NCI-H187 treated with DMSO at 0.1 percent for 48 hours (cell line): ENCODE measurements around the gene LCN12.
A peak's percentile ranks its signal among the peaks of the same experiment; 100 is the strongest.
"Not testable (repeated sequence)": the region's sequence is repeated elsewhere in the genome, so short reads cannot be mapped to it uniquely, and the experiment has no call there.

Source experiments
- DNase-seq: peaks from one replicate; lab custom pipeline; 2025; lab: John Stamatoyannopoulos, UW

Gene LCN12

DNA sequence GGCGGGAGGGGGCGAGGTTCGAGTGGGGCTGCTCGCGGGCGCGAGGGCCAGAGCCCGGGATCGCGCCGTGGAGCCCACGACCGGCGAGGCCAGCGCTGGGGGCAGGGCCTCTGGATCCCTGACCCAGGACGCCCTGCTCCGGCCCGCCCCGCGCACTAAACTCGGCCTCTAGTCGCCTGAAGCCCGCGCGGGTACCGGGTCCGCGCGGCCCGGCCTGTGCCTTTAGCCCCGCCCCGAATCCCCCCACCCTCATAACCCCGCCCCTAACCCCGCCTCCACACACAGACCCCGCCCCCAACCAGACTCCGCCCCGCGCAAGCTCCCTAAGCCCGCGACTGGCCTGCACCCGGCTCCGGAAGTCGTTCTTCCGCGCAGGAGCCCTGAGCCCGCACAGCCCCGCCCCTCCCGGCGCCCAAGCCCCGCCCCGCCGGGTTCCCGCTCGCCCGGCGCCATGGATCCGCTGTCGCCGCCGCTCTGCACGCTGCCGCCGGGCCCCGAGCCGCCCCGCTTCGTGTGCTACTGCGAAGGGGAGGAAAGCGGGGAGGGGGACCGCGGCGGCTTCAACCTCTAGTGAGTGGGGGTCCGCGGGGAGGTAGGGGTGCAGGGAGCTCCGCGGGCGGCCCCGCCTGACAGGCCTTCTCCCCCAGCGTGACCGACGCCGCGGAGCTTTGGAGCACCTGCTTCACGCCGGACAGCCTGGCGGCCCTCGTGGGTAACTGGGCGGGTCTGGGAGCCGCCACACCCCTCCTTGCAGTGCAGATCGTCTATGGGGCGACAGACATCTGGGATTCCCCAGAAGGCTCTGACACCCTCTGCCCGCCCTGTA is 40.1 kb downstream of the LCN12 start, which contains the start of gene PAXX:
PAXX (plus strand) TSS at position 430 of the 826 bp plus-strand sequence; CDS start at position 452, 22 bp downstream.
- DNase-seq, result peak; percentile 9

DNA sequence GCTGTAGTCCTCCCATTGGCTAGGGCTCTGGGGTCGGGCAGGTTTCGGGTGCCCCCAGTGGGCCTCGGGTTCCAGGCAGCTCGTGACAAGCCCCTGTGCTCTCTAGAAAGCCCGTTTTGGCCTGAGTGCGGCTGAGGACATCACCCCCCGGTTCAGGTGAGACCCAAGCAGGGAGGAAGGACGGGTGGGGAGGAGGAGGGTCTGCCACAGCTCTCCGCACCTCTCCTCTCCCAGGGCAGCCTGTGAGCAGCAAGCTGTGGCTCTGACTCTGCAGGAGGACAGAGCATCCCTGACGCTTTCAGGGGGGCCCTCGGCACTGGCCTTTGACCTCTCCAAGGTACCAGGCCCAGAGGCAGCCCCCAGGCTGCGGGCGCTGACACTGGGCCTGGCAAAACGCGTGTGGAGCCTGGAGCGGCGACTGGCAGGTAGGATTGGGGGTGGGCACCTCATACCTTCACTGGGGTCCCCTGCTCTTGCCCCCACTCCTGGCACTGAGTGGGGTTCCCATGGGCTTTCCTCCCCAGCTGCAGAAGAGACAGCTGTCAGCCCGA is 40.8 kb downstream of the LCN12 start:
- DNase-seq, result no peak

DNA sequence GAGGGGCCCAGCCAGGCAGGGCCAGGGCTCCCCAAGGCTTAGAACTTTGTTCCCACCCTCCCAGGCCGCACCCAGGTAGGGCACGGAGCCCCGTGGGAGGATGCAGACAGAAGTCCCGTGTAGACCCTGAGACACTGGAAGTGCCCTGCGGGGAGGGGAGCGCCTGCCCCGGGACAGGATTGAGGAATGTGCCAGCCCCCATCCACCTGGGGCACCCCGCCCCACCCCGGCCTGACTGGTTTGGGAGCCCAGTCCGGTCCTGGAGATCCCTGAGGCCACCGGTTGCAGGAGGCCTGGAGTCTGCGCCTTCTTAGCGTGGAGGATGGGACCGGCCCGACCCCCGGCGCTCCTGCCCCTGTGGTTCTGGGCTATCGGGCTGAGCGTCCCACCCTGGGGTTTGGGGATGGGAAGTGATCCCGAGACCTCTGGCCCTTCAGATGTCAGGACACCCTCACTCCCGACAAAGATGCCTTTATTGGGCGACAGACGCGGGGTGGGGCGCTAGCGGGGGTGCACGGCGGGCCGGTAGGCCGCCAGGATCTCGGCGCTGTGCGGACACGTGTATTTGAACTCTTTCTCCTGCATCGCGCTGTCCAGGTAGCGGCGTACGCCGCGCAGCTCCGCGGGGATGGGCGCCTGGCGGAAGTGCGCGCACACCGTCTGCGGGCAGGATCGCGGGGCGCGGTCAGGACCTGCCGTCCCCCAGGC is 42.3 kb downstream of the LCN12 start:
- no peak for DNase-seq

DNA sequence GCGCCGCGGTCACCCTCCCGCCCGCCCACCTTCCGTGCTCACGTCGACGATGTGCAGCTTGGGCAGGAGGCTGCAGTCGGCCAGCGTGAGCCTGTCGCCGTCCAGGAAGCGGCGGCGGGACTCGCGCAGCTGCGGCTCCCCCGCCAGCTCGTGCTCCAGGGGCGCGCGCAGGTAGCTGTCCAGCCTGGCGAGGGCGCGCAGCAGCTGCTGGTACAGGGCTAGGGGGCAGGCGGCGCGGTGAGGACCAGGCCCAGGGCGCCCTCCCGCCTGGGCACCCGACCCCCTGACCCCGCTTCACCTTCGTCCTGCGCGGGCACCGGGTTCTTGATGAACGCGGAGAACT is 42.8 kb downstream of the LCN12 start:
- no peak for DNase-seq

DNA sequence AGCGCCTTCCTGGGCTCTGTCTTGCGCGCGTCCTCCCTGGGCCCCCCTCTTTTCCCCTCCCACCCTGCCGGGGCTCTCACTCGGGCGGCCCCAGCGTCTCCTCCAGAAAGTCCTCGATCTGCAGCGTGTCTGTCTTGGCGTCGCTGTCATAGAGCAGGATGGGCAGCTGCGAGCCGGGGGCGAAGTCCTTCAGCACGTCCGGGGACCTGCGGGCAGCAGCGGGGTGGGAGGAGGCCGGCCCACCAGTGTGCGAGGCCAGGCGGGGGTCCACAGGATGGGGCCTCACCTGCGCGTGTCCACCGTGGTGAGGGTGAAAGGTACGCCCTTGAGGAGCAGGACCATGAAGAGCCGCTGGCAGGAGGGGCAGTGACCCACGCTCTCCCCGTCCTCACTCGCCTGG is 43.3 kb downstream of the LCN12 start:
- no peak for DNase-seq

DNA sequence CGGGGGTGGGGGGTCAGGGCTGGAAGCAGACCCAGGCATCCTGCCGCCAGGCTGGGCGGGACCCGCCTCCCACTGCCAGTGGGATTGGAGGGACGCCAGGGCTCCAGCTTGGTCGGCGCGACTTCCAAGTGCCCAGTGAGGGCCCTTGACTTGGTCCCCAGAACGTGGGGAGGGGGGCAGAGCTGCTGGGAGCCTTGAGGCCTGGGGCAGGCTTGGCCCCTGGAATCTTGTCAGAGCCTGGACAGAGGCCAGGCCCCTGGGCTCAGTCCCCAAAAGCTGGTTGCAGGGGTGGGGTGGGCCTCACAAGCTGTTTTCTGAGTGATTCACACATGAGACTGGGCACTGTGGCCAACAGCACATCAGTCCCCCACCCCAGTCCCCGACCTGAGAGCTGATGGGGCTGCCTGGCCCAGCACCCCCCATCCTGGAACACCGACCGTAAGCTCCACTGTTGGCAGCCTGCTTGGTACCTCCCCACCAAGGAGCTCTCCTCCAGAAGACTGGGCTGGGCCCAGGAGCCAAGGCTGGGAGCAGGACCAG is 43.8 kb downstream of the LCN12 start:
- no peak for DNase-seq

DNA sequence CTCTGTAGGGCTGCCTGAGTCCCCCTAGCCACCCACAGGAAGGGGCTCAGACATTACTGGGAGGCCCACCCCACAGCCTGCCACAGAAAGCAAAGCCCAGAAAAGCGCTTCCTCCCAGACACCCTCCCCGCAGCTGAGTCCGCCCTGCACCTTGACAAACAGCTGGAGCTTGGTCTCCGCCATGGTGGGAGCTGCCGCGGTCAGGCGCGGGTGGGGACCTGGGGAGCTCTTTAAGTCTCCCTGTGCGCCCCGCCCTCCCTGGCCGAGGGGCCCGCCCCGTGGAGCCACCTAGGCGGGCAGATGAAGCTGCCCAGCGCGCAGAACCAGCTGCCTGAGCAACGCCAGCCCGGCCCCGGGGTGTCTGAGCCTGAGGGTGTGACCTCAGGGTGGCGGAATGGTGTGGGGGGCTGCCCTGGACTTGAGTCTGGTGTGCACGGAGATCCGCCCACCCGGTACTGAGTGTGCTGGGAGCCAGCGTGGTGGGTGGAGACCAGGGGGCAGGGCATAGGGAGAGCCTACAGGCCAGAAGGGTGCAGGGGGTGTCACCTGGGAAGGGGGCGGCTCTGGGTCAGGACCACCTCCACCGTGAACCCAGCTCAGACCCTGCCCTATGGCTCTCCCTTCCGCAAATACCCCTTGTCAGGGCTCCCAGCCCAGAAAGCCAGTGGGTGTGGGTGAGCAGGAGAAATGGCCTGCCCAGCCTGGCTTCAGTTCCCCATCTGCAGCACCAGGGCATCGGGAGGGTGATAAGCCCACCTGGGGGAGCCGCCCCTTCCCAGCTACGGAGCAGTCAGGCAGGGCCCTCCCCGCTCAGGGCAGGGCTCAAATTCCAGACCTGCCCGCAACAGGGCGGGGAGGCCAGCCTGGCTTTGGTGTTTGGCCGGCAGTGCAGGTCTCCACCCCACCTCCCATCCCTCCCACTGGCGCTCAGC is 44.6 kb downstream of the LCN12 start, which contains the start of gene CLIC3:
CLIC3 (minus strand) TSS at position 208 of the 932 bp plus-strand sequence; CDS start at position 183, 25 bp downstream.
- DNase-seq, result no peak

DNA sequence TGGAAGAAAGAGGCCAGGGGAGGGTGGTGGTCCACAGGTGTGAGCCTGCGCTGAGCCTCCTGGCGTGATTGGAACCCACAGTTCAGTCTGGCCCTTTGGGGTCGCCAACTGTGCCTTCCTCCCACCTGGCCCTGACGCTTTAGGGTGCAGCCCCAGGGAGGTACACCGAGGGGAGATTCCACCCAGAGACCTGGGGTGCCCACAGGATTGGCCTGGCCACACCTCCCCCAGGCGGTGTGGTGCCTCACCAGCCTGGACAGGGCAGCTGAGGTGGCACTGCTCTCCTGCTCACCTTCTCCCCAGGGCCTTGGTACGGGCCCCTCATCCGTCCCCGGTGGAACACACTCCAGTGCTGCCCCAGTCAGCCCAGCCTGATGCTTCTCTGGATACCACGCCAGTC is 45.3 kb downstream of the LCN12 start:
- DNase-seq, result no peak

DNA sequence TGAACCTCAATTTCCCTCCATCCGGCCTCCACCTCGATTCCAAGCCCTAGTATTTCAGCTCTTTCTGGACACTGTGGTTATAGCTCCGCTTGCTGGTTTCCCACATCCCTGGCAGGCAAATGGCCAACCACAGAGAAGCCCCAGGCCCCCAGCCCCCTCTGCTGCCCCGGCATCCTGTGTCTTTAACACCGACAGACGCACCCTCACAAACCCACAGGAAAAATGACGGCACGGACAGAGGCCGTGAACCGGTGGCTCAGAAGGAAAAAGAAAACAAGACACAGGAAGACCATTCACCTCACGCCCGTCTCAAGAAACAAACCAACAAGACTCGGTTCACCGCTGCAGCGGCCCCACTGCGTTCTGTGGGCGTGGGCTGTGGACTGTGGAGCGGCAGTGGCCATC is 45.8 kb downstream of the LCN12 start:
- DNase-seq, result no peak

DNA sequence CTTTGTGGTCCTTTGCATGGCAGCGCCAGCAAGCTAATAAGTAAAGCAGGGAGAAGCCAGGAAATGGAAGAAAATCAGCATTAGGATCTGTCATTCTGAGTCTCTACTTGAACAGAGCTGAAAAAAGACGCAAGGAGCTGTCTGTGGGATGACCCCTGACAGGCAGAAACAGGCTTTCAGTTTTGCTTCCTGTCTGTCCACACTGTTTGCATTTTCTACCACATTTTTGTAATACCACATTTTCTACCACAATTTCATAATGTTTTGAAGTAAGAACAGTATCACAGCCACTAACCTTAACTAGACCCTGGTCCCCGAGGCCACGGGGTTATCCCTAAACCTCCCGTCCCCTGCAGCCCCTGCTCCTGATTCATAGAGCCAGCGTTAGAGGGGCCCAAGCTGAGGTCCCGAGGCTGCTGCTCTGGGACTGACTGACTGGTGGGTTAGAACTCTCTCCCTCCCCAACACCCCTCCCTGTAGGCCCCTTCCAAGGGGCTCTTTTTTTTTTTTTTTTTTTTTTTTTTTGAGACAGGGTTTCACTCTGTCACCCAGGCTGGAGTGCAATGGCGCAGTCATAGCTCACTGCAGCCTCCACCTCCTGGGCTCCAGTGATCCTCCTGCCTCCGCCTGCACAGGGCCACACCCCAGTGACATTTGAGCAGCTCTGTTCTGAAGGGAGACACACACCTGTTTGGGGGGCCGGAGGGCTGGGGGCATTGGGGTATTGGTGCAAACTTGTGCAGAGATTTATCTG is 48.3 kb downstream of the LCN12 start:
- no peak for DNase-seq

DNA sequence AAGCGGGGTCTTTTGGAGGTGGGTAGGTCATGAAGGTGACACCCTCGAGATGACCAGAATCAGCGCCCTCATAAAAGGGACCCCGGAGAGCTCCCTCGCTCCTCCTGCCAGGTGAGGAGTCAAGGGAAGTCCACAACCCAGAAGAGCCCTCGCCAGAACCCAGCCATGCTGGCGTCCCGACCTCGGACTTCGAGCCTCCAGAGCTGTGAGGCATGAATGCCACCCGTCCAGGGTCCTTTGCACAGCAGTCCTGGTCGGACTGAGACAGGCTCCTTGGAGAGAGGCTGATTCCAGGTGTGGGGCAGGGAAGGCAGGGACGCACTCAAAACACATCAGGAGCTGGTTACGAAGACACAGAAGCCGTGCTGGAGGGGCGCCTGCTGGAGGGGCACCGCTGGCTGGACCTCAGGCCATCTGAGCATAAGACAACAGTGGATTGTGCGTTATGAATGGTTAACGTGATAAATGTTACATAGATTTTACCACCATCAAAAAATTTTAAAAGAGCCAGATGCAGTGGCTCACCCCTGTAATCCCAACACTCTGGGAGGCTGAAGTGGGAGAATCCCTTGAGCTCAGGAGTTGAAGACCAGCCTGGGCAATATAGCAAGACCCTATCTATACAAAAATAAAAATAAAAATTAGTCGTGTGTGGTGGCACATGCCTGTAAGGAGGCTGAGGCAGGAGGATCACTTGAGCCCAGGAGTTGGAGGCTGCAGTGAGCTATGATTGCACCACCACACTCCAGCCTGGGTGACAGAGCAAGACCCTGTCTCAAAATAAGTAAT is 50.0 kb downstream of the LCN12 start:
- DNase-seq, result no peak

DNA sequence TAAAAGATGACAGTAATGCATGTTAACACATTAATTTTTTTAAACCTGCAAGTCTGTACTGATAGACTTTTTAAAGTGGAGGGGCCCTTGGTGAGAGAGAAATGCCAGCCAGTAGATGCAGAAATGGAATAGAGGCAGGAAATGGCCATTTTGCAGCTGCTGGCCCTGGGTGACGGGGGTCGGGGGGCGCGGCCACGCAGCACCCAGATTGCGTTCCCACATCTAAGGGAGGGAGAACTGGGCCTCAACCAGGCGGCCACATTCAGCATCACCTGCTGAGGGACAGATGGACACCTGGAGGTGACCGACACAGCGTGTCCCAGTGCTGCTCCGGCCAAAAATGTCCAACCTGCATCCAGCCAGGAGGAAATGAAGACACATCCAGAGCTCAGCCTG is 50.6 kb downstream of the LCN12 start:
- no peak for DNase-seq

DNA sequence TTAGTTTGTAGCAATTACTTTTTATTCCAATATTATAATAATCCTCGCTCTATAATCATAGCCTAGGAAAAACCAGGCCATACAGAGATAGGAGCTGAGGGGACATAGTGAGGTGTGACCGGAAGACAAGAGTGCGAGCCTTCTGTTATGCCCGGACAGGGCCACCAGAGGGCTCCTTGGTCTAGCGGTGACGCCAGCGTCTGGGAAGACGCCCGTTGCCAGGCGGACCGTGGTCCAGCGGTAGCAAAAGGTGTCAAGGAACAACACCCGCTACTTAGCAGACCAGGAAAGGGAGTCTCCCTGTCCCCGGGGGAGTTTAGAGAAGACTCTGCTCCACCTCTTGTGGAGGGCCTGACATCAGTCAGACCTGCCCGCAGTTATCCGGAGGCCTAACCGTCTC is 52.2 kb downstream of the LCN12 start:
- DNase-seq, result not testable (repeated sequence)
